Body of pancreas (tissue), 4 donors: ENCODE results near the gene ENTPD7.

Experiments used
- POLR2A ChIP-seq, 3 donors: fragments of 450-650 bp; IDR thresholded peaks; one replicate each; pipeline ENCODE4 v1.6.1; 2016; ENCODE audit warnings: antibody characterized with exemption in 3 of 3, mild to moderate bottlenecking in 2 of 3
- TF ChIP-seq, protein P1 (sequence below), 7 experiments: fragments of 450-650 bp in 4 of 7; fragments of 200-600 bp in 3 of 7; sonication (generic) in 3 of 7; IDR thresholded peaks; one replicate each; pipeline ENCODE4 v1.5.1; 2016 to 2019; ENCODE audit warnings: antibody characterized with exemption in 7 of 7

DNA sequence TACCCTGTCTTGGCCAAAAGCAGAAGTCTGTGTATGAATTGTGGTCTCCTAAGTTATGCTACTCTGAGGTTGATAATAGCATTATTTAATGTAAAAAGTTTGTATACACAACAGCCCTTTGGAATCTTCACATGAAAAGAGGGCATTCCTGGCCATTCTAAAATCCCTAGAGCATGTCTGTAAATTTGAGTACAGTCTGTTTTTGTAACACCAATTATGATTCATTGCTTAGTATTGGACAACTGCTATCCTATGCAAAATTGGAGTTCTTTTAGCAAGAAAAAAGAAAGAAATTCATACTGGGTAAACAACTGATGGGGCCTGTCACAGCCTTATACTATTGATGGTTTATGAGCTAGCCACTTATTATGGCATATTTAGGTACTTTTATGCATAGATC lies 82.9 kb downstream of the ENTPD7 start:
- TF ChIP-seq POLR2A (IDR thresholded peaks at IDR 0.05), result no peak
- TF ChIP-seq, protein P1, sequence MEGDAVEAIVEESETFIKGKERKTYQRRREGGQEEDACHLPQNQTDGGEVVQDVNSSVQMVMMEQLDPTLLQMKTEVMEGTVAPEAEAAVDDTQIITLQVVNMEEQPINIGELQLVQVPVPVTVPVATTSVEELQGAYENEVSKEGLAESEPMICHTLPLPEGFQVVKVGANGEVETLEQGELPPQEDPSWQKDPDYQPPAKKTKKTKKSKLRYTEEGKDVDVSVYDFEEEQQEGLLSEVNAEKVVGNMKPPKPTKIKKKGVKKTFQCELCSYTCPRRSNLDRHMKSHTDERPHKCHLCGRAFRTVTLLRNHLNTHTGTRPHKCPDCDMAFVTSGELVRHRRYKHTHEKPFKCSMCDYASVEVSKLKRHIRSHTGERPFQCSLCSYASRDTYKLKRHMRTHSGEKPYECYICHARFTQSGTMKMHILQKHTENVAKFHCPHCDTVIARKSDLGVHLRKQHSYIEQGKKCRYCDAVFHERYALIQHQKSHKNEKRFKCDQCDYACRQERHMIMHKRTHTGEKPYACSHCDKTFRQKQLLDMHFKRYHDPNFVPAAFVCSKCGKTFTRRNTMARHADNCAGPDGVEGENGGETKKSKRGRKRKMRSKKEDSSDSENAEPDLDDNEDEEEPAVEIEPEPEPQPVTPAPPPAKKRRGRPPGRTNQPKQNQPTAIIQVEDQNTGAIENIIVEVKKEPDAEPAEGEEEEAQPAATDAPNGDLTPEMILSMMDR (IDR thresholded peaks at IDR 0.05), result no peak
